Fibroblast of mammary gland (primary cell): Measurements from ENCODE around the gene TSC22D1.

Experiments used
- DNase-seq: peaks from one replicate; pipeline ENCODE4 v3.0.0-alpha.2; 2010; ENCODE audit warnings: low read depth
- H3K4me3 ChIP-seq: 2 replicates; pipeline ENCODE4 v1.5.1; 2011; ENCODE audit warnings: low read depth, mild to moderate bottlenecking, low read length, moderate library complexity; ENCODE audit not compliant: control insufficient read depth
- CTCF ChIP-seq: conservative IDR thresholded peaks from 2 replicates; pipeline ENCODE4 v1.5.1; 2011; ENCODE audit warnings: low read depth, low read length, inconsistent platforms; ENCODE audit not compliant: control insufficient read depth, insufficient read depth

TSC22D1 gene

GRCh38 chr13:44412346-44412935 lies 163.7 kb downstream of the TSC22D1 start:
- H3K4me3 ChIP-seq: no peak overlapping the region
- no peak for TF ChIP-seq CTCF
- no peak for DNase-seq

GRCh38 chr13:44411841-44412240 lies 164.3 kb downstream of the TSC22D1 start:
- no peak for TF ChIP-seq CTCF
- no peak for DNase-seq
- no peak overlapping the region for H3K4me3 ChIP-seq

- no peak overlapping the region for H3K4me3 ChIP-seq
- TF ChIP-seq CTCF: no peak
- no peak for DNase-seq
Measured at GRCh38 chr13:44410328-44410859, 165.7 kb downstream of the TSC22D1 start.

GRCh38 chr13:44409595-44409994 lies 166.5 kb downstream of the TSC22D1 start:
- DNase-seq: no peak
- TF ChIP-seq CTCF: no peak

GRCh38 chr13:44407891-44408290 lies 168.2 kb downstream of the TSC22D1 start:
- H3K4me3 ChIP-seq: no peak overlapping the region
- no peak for TF ChIP-seq CTCF
- DNase-seq: no peak

More at GRCh38 chr13:44409595-44409994, 166.5 kb downstream of the TSC22D1 start:
- no peak overlapping the region for H3K4me3 ChIP-seq

GRCh38 chr13:44407379-44407778 lies 168.8 kb downstream of the TSC22D1 start:
- no peak overlapping the region for H3K4me3 ChIP-seq
- no peak for TF ChIP-seq CTCF
- DNase-seq: no peak
